ENCODE measurements around the gene RHOV.

The RHOV gene

DNA sequence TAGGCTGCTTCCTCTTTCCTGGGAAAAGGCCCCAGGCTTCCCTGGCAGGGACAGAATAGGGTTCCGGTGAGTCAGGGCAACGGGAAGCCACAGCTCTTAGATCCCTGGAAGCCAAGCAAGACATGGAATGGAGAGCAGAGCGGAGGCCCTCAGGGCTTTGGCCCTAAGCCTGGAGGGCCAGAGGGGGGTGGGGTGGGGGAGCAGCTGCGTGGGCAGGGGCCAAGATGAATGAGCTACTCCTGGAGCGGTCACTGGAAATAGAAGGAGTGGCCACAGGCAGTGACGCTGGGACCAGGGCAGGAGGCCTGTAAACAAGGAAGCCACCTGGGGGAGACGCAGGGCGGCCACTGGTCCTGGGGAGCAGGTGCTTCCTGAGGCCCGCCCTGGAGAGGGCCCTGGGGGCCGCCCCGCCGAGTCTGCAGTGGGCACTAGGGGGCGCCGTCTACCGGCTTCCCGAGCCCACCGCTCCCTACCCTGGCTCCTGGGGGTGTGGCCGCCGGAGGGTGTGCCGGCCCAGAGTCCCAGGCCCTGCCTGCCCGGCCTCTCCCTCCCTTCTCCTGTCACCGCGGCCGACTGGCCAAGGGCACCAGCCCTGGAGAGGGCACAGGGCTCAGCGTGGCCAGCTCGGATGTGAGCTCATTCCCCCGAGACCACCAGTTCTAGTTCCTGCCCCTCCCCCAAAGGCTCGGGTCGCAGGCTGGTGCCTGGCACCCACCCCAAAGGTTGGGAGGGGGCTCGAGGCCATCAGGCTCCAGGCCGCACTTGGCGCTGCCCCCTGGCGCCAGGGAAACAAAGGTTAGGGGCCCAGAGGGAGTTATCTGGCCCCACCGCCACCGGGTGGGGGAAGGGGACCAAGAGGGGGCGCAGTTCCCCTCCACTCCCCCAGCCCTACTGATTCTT, 32.3 kb upstream of the RHOV start:
- peak overlapping the region; percentile 68 for H3K4me3 ChIP-seq (ENCODE audit: low read length)
- DNase-seq (ENCODE audit: low read depth, low spot score) = peak; percentile 60

DNA sequence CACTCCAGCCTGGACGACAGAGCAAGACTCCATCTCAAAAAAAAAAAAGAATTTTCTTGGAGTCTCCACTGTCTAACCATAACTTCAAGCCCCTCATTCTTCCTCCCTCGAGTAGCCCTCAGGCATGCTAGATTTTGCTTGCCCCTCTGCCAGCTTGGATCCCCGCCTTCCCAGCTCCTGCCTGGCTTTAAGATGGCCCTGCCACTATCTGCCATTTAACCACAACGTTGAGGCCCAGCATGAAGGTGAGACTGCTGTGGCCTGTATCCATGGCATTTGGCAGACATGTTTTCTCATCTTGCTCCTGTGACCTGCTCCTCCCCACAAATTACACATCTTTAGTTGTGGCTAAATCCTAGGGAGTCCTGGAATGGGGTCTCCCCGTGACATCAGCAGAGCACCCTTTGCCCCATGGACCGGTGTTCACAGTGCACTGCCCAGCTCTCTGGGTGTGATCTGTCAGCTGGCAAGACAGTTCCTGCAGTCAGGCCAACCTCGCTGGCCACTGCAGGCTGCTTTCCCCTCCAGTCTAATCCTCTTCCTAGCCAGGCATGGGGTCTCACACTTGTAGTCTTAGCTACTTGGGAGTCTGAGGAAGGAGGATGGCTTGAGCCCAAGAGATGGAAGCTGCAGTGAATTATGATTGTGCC, 30.6 kb upstream of the RHOV start:
- no peak overlapping the region for H3K4me3 ChIP-seq (ENCODE audit: low read length)
- no peak for DNase-seq (ENCODE audit: low read depth, low spot score)

DNA sequence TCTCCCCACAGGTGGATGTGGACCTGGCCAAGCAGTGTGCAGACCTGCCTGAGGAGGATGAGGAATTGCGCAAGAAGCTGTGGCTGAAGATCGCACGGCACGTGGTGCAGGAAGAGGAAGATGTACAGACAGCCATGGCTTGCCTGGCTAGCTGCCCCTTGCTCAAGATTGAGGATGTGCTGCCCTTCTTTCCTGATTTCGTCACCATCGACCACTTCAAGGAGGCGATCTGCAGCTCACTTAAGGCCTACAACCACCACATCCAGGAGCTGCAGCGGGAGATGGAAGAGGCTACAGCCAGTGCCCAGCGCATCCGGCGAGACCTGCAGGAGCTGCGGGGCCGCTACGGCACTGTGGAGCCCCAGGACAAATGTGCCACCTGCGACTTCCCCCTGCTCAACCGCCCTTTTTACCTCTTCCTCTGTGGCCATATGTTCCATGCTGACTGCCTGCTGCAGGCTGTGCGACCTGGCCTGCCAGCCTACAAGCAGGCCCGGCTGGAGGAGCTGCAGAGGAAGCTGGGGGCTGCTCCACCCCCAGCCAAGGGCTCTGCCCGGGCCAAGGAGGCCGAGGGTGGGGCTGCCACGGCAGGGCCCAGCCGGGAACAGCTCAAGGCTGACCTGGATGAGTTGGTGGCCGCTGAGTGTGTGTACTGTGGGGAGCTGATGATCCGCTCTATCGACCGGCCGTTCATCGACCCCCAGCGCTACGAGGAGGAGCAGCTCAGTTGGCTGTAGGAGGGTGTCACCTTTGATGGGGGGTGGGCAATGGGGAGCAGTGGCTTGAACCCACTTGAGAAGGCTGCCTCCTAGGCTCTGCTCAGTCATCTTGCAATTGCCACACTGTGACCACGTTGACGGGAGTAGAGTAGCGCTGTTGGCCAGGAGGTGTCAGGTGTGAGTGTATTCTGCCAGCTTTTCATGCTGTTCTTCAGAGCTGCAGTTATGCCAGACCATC, 28.8 kb upstream of the RHOV start:
- DNase-seq (ENCODE audit: low read depth, low spot score) = peak; percentile 80
- H3K4me3 ChIP-seq (ENCODE audit: low read length) = peak overlapping the region; percentile 32

DNA sequence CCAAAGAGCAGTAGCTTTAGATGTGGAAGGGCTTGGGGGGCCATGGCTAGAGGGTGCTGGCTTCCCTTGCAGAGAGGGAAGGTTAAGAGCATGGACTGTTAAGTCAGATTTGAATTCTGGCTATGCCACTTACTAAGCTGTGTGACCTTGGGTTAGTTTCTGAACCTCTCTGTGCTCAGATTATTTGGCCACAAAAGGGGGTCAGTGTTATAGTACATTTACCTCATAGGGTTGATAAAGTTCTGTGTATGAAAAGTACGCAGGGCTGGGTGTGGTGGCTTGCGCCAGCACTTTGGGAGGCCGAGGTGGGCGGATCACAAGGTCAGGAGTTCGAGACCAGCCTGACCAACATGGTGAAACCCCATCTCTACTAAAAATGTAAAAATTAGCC, 27.0 kb upstream of the RHOV start:
- no peak for DNase-seq (ENCODE audit: low read depth, low spot score)
- no peak overlapping the region for H3K4me3 ChIP-seq (ENCODE audit: low read length)

DNA sequence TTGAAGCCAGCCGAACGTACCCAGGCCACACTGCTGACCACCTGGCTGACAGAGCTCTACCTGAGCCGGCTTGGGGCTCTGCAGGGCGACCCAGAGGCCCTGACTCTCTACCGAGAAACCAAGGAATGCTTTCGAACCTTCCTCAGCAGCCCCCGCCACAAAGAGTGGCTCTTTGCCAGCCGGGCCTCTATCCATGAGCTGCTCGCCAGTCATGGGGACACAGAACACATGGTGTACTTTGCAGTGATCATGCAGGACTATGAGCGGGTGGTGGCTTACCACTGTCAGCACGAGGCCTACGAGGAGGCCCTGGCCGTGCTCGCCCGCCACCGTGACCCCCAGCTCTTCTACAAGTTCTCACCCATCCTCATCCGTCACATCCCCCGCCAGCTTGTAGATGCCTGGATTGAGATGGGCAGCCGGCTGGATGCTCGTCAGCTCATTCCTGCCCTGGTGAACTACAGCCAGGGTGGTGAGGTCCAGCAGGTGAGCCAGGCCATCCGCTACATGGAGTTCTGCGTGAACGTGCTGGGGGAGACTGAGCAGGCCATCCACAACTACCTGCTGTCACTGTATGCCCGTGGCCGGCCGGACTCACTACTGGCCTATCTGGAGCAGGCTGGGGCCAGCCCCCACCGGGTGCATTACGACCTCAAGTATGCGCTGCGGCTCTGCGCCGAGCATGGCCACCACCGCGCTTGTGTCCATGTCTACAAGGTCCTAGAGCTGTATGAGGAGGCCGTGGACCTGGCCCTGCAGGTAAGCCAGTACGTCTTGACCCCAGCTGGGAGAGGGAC, 26.4 kb upstream of the RHOV start:
- DNase-seq (ENCODE audit: low read depth, low spot score) = no peak
- no peak overlapping the region for H3K4me3 ChIP-seq (ENCODE audit: low read length)

DNA sequence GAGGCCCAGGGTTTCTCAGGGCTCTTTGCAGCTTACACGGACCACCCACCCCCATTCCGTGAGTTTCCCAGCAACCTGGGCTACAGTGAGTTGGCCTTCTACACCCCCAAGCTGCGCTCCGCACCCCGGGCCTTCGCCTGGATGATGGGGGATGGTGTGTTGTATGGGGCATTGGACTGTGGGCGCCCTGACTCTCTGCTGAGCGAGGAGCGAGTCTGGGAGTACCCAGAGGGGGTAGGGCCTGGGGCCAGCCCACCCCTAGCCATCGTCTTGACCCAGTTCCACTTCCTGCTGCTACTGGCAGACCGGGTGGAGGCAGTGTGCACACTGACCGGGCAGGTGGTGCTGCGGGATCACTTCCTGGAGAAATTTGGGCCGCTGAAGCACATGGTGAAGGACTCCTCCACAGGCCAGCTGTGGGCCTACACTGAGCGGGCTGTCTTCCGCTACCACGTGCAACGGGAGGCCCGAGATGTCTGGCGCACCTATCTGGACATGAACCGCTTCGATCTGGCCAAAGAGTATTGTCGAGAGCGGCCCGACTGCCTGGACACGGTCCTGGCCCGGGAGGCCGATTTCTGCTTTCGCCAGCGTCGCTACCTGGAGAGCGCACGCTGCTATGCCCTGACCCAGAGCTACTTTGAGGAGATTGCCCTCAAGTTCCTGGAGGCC, 25.6 kb upstream of the RHOV start:
- H3K4me3 ChIP-seq (ENCODE audit: low read length) = no peak overlapping the region
- no peak for DNase-seq (ENCODE audit: low read depth, low spot score)

DNA sequence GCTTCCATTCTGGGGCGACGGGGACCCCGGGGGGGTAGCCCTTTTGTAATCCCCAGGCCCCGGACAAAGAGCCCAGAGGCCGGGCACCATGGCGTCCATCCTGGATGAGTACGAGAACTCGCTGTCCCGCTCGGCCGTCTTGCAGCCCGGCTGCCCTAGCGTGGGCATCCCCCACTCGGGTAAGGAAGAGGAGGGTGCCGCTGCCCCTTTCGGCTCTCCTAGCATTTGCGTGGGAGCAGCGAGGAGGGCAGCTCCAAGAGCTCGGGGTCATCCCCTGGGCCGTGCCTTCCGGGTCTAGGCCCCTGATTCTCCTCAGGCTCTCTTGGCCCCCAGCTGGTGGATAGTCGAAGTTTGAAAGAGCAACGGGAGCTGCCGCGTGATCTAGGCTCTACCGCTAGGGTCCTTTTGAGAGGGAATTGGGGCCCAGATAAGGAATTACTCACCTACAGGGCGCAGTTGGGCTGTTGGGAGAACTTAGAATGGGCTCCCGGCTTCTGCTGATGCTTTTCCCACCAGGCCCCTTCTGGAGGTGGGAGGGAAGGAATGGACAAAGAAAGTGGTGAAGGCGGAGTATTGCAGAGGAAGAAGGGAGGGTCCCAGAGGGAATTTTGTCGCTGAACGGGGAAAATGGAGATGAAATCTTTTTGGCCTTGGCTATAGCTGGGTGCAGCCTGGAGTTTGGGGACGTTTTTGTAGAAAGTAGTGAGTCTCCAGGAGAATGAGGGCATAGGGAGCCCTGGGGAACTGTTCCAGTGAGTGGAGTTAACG, 20.8 kb upstream of the RHOV start:
- H3K4me3 ChIP-seq (ENCODE audit: low read length) = peak overlapping the region; percentile 89
- DNase-seq (ENCODE audit: low read depth, low spot score) = peak; percentile 71

DNA sequence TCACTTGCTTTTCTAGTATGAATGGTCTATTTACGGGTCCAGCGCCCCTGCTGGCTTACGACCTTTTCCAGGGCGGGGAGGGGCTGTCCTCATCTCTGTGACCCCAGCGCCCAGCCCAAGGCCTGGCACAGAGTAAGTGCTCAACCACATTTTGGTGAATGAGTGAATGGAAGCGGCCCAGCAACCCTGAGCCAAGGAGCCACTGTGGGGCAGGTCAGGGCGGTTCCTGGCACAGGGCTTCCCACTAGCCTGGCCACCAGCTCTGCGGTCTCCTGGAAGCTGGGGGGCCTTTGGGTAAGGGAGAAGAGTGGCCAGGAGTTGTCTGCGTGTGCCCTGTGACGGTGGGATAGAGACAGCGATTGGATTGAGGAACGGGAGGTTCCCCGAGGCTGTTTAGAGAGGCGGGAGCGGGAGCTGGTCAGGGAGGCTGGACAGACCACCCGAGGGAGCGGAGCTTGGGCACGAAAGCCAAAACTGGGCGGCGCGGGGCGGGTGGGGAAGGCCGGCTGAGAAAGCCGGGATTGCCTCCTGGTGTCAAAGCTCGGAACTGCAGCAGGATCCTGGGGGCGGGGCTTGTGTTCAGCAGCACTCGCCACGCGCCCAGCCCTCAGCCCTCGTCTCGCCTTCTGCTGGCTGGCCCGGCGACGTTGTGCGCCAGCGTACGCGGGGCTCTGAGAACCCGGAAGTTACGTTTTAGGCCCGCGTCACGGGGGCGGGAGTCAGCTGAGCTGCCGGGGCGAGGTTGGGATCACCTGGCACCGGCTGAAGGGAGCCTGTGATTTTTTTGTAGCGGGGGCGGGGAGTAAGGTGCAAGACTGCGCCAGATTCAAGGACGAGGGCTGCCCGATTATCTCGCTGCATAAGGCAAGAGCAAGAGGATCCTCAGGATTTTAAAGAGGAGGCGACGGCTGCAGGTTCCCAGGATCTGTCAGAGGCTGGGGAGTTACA, 20.0 kb upstream of the RHOV start, which contains the start of gene VPS18:
TSS of gene VPS18 (plus strand) at position 718 of the 948 bp plus-strand sequence. CDS start 319 bp downstream, outside the sequence.
- H3K4me3 ChIP-seq (ENCODE audit: low read length) = peak within 1 kb of the TSS; percentile 89
- peak; percentile 94 for DNase-seq (ENCODE audit: low read depth, low spot score)

DNA sequence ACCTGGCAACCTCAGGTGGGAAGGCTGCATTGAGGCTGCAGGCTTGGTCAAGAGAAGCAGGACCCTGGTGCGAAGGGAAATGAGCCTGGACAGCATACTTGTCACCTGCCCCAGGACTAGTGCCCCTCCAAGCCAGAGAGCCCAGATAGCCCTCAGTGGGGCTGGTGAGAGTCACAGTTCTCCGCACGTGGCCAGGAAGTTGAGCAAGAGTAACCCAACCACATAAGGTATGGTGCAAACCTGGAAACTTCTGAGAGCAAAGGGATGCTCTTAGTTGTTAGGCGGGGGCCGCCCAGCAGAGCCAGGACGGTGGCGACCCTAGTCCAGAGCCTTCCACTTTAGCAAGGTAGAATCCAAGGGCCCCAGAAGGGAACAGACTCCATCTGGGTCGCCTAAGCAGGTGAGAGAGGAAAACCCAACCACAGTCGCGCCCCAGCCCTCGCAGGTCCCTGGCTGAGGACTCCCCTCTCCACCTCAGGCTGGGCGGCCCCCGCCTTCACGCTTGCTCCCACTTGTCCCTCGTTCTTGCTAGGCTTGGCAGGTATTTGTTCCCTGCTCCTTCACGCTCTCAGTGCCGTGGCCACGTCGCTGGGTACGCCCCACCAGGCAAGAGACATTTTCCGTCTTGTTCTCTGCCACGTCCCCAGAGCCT, 19.1 kb upstream of the RHOV start:
- DNase-seq (ENCODE audit: low read depth, low spot score) = no peak
- H3K4me3 ChIP-seq (ENCODE audit: low read length) = no peak overlapping the region

DNA sequence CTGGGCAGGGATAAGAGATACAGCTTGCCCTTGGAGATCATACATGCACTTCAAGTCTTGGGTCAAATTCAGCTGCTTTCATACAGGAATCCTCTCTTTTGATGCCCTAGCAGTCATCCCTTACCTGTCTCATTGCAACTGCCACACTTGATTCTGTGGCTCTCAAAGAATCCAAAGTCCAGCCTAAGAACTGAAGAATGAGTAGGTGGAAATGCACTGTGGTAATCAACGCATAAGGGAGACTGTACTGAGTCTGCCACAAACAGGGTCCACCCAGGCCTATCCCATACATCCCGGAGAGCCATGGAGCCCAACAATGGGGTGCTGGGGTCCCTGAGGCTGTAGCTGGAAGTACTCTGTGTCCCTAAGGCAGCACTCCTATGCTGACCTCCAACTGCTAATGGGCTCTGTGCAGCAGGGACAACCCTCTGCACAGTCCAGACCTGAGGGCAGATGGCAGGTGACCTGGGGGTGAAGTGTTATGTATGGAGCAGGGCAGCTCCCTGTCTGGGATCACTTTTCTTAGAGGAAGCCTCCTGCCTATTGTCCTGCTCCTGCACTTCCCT, 18.5 kb upstream of the RHOV start:
- DNase-seq (ENCODE audit: low read depth, low spot score) = no peak
- no peak overlapping the region for H3K4me3 ChIP-seq (ENCODE audit: low read length)

DNA sequence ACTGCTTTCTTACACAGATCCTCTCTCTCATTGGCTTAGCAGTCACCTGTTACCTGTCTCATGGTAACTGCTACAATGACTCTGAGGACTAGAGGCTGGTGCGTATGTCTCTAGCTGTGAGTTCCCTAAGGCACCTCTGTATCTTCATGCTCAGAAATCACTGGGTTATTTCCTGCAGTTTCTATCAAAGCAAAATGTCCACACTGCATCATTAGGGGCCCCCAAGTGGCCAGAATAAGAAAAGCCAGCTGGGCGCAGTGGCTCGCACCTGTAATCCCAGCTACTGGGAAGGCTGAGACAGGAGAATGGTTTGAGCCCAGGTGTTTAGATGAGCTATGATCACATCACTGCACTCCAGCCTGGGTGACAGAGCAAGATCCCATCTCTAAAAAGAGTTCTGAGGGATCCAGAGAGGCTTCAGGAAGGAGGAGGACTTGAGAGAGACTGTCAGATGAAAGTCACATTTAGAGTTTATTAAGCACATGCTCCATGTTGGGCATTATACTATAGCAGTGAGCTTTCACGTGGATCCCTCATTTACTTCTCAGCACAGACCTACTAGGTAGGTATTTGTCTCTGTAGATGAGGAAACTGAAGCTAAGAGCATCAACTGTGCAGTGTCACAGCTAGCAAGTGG, 17.9 kb upstream of the RHOV start:
- H3K4me3 ChIP-seq (ENCODE audit: low read length) = no peak overlapping the region
- no peak for DNase-seq (ENCODE audit: low read depth, low spot score)

DNA sequence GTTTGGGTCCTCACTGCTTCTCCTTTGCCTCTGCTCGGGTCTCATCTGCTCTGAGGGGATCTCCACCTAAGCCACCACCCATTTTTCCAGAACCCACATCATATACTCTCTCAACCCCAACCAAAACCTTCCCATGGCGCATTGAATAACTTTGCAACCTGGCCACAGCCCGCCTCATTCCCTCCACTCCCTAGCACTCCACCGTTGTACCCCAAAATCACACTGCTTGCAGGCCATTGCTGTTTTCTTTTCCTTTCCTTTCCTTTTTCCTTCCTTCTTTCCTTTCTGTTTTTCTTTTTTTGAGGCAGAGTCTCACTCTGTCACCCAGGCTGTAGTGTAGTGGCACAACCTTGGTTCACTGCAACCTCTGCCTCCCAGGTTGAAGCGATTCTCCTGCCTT, 17.1 kb upstream of the RHOV start:
- no peak for DNase-seq (ENCODE audit: low read depth, low spot score)
- no peak overlapping the region for H3K4me3 ChIP-seq (ENCODE audit: low read length)

DNA sequence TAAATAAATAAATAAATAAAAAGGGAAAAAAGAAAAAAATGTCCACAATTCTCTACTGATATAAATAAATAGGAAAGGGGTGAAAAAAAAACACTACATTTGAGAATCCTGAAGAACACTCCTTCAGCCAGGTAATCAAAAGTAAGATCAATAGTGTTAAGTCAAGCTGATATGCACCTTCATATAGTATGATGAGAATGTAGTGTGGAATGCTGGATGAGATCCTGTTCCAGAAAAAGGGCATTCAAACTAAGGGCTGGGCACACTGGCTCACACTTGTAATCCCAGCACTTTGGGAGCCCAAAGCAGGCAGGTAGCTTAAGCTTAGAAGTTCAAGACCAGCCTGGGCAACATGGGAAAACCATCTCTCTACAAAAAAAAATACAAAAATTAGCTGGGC, 15.1 kb upstream of the RHOV start:
- no peak for DNase-seq (ENCODE audit: low read depth, low spot score)
- no peak overlapping the region for H3K4me3 ChIP-seq (ENCODE audit: low read length)

DNA sequence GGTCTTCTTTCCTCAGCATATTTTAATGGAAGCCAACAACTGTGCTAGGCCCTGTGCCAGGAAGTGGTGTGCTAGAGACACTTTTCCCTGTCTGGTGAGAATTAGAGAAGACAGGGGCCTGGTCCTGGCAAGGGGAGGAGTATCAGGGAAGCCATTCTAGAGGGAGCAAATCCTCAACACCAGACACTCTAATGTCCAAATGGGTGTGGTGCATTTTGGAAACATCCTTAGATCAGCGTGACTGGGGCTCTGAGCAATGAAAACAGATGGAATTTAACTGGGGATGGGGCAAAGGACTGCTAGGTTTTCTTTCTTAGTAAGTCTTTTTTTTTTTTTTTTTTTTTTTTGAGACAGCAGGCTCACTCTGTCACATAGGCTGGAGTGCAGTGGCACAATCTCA, 12.6 kb upstream of the RHOV start:
- no peak overlapping the region for H3K4me3 ChIP-seq (ENCODE audit: low read length)
- DNase-seq (ENCODE audit: low read depth, low spot score) = no peak

DNA sequence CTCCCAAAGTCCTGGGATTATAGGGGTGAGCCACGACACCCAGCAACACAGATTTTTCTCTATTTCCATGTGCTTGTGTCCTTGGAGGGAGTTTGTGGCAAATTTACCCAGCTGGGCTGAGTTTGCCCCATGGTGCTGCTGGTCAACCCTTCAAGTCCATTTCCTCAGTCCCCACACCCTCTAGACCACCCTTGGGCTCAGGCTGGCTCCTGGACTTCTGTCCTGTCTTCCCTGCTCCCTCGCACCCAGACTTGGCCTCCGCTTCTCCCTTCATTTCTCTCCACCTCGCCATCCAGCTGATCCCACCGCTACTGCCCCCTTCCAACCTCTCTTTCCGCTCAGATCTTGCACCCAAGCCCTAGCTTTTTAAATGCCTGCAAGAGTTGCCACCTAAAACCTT, 7.3 kb upstream of the RHOV start:
- no peak overlapping the region for H3K4me3 ChIP-seq (ENCODE audit: low read length)
- no peak for DNase-seq (ENCODE audit: low read depth, low spot score)

Data from Jurkat, Clone E6-1 (cell line).